Measurements from ENCODE around the gene ALDH8A1.

Gene ALDH8A1

GRCh38 chr6:134951494-134952263, 1.8 kb upstream of the ALDH8A1 start:
- in situ Hi-C loops (cut with HindIII; ENCODE audit: low sequenced_read_pairs) = no loop called here

GRCh38 chr6:134950482-134950881, 581 bp upstream of the ALDH8A1 start:
- in situ Hi-C loops (cut with HindIII; ENCODE audit: low sequenced_read_pairs) = no loop called here

GRCh38 chr6:134948691-134949090, 1.2 kb downstream of the ALDH8A1 start:
- in situ Hi-C loops (cut with HindIII; ENCODE audit: low sequenced_read_pairs) = no loop called here

GRCh38 chr6:134948142-134948541, 1.8 kb downstream of the ALDH8A1 start:
- in situ Hi-C loops (cut with HindIII; ENCODE audit: low sequenced_read_pairs) = no loop called here

- in situ Hi-C loops (cut with HindIII; ENCODE audit: low sequenced_read_pairs) = no loop called here
These were observed 4.9 kb downstream of the ALDH8A1 start for GRCh38 chr6:134945045-134945444.

GRCh38 chr6:134943522-134944111, 6.3 kb downstream of the ALDH8A1 start:
- in situ Hi-C loops (cut with HindIII; ENCODE audit: low sequenced_read_pairs) = loop anchor here (5.0 kb wide), 1 partner anchor 36 kb away; no protein-coding TSS in a partner anchor

- in situ Hi-C loops (cut with HindIII; ENCODE audit: low sequenced_read_pairs) = no loop called here
These were observed 11.0 kb downstream of the ALDH8A1 start for GRCh38 chr6:134938896-134939295.

GRCh38 chr6:134937426-134937825, 12.5 kb downstream of the ALDH8A1 start:
- in situ Hi-C loops (cut with HindIII; ENCODE audit: low sequenced_read_pairs) = no loop called here

GRCh38 chr6:134936931-134937330, 13.0 kb downstream of the ALDH8A1 start:
- in situ Hi-C loops (cut with HindIII; ENCODE audit: low sequenced_read_pairs) = no loop called here

- in situ Hi-C loops (cut with HindIII; ENCODE audit: low sequenced_read_pairs) = no loop called here
These were observed 13.4 kb downstream of the ALDH8A1 start for GRCh38 chr6:134936476-134936875.

- in situ Hi-C loops (cut with HindIII; ENCODE audit: low sequenced_read_pairs) = no loop called here
These were observed 15.0 kb downstream of the ALDH8A1 start for GRCh38 chr6:134934793-134935485.

GRCh38 chr6:134932535-134933470, 17.1 kb downstream of the ALDH8A1 start:
- in situ Hi-C loops (cut with HindIII; ENCODE audit: low sequenced_read_pairs) = no loop called here

- in situ Hi-C loops (cut with HindIII; ENCODE audit: low sequenced_read_pairs) = no loop called here
These were observed 17.8 kb downstream of the ALDH8A1 start for GRCh38 chr6:134932098-134932497.

GRCh38 chr6:134930463-134930862, 19.4 kb downstream of the ALDH8A1 start:
- in situ Hi-C loops (cut with HindIII; ENCODE audit: low sequenced_read_pairs) = no loop called here

- in situ Hi-C loops (cut with HindIII; ENCODE audit: low sequenced_read_pairs) = no loop called here
These were observed 21.6 kb downstream of the ALDH8A1 start for GRCh38 chr6:134928151-134928900.

GRCh38 chr6:134925800-134926199, 24.1 kb downstream of the ALDH8A1 start:
- in situ Hi-C loops (cut with HindIII; ENCODE audit: low sequenced_read_pairs) = no loop called here

GRCh38 chr6:134921721-134922261, 28.1 kb downstream of the ALDH8A1 start:
- in situ Hi-C loops (cut with HindIII; ENCODE audit: low sequenced_read_pairs) = no loop called here

GRCh38 chr6:134921276-134921675, 28.6 kb downstream of the ALDH8A1 start:
- in situ Hi-C loops (cut with HindIII; ENCODE audit: low sequenced_read_pairs) = no loop called here

- in situ Hi-C loops (cut with HindIII; ENCODE audit: low sequenced_read_pairs) = no loop called here
These were observed 29.5 kb downstream of the ALDH8A1 start for GRCh38 chr6:134920422-134920821.
